Activated T-helper 2 cell treated with anti-CD3 and anti-CD28 coated beads, Interferon-gamma antibody, Interleukin-2, Interleukin-4, amounts not matched to agents 10 μg/mL and 5 μg/mL and 100 μg/mL, durations not matched to agents 14 hours and 24 hours and 36 hours (primary cell): ENCODE measurements around the gene MR1. TPM values are rescaled to one million over a fixed set of nuclear protein-coding genes. Genes with fewer than 3 reads are reported as not detected.
A peak's percentile ranks its signal among the peaks of the same experiment; 100 is the strongest.

Experiments
- DNase-seq: peaks from one replicate; pipeline ENCODE4 v3.0.0; 2021; ENCODE audit warnings: low spot score
- H3K27ac Mint-ChIP-seq: one replicate; pipeline ENCODE4 v1.8.0; 2021; ENCODE audit warnings: mixed read lengths
- H3K27me3 Mint-ChIP-seq: one replicate; pipeline ENCODE4 v1.8.0; 2021; ENCODE audit warnings: low read depth, mixed read lengths
- H3K36me3 Mint-ChIP-seq: one replicate; pipeline ENCODE4 v1.8.0; 2021; ENCODE audit warnings: low read depth, mixed read lengths
- H3K4me1 Mint-ChIP-seq: one replicate; pipeline ENCODE4 v1.8.0; 2021; ENCODE audit warnings: low read depth, mixed read lengths
- H3K4me3 Mint-ChIP-seq: one replicate; pipeline ENCODE4 v1.8.0; 2021; ENCODE audit warnings: low read depth, mild to moderate bottlenecking, moderate library complexity, mixed read lengths
- H3K9me3 Mint-ChIP-seq: one replicate; pipeline ENCODE4 v1.8.0; 2021; ENCODE audit warnings: mixed read lengths
- intact Hi-C: fragments of 100-400 bp; cut with micrococcal nuclease; formaldehyde crosslinking; loops from one replicate; pipeline ENCODE4 v1.15.1; 2023
- total RNA-seq: library from RNA; stranded (reverse); gene quantifications from 2 replicates; pipeline ENCODE4 v1.2.3, GENCODE V29; 2022

MR1 gene
- total RNA-seq, 1 donor from 2014 or later, result 13.8 TPM

GRCh38 chr1:181090641-181091126, 56.9 kb downstream of the MR1 start:
- Mint-ChIP-seq H3K27ac (peak overlapping the region; percentile 99), H3K4me3 (peak overlapping the region; percentile 98), H3K27me3 (no peaks in the 10 kb centered on the region), H3K36me3 (peaks cover 63% of the 10 kb centered on the region), H3K9me3 (no peaks in the 10 kb centered on the region), H3K4me1 (peaks cover 40% of the 10 kb centered on the region)
- DNase-seq, result peak; percentile 39
- intact Hi-C loops, result loop anchor here (1.0 kb wide), 3 partner anchors 9 to 51 kb away; no protein-coding TSS in a partner anchor

DNA sequence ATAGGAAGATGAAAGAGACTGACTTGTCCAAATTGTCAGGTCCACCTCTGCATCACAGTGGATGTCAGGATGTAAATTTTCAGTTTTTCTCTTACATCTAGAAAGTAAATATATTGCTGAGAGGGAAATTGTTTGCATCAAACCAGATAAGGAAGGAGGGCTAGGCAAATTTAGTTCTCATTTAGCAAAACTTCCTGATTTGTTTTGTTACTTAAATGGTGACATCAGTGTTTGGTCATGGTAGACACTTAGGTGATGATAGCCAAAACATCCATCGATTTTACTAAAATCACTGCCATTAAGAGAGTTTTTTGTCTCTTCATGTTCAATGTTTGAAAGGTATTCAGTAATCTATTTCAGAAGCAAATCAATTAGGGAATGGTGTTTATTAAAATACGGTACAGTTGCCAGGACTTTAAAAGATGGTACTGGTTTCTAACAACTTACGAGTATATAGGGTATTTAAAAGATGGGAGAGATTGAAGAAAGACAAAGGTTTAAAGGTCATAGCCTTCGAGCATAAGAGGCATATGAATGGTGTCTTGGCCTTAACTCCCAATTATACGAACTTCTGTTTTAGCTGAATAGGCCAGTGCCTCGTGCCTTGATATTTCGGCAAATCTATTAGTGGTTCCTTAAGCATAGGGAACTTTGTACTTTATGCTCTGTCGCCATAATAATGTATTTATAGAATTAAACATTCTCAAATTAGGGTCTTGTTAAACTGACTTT, 57.7 kb downstream of the MR1 start:
- H3K36me3 Mint-ChIP-seq, result peaks cover 70% of the 10 kb centered on the region
- no peak overlapping the region for H3K27ac Mint-ChIP-seq
- intact Hi-C loops, result no loop called here
- no peak for DNase-seq
- peak overlapping the region; percentile 98 for H3K4me3 Mint-ChIP-seq
- peaks cover 43% of the 10 kb centered on the region for H3K4me1 Mint-ChIP-seq
- no peaks in the 10 kb centered on the region for H3K9me3 Mint-ChIP-seq
- no peaks in the 10 kb centered on the region for H3K27me3 Mint-ChIP-seq

DNA sequence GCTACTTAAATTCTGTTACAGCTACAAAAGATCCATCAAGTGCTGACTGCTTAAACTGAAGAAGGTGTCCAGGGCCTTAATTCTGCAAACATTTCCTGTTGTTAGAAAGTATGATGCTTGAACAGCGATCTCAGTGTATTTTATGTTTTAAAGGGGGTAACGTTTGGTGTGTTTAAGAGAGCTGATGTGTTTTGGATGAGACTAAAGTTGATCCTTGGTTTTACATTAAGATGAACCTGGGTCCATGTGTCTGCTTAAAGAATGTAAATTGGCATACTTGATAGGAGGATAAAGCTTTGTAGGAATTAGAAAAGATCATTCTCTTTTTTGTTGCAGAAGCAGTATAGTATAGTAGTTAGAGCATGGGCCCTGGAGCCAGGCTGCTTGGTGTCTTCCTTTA, 58.3 kb downstream of the MR1 start:
- Mint-ChIP-seq H3K27ac (no peak overlapping the region), H3K27me3 (no peaks in the 10 kb centered on the region), H3K9me3 (no peaks in the 10 kb centered on the region), H3K4me1 (peaks cover 47% of the 10 kb centered on the region), H3K4me3 (peak overlapping the region; percentile 98), H3K36me3 (peaks cover 70% of the 10 kb centered on the region)
- DNase-seq, result no peak
- intact Hi-C loops, result no loop called here

DNA sequence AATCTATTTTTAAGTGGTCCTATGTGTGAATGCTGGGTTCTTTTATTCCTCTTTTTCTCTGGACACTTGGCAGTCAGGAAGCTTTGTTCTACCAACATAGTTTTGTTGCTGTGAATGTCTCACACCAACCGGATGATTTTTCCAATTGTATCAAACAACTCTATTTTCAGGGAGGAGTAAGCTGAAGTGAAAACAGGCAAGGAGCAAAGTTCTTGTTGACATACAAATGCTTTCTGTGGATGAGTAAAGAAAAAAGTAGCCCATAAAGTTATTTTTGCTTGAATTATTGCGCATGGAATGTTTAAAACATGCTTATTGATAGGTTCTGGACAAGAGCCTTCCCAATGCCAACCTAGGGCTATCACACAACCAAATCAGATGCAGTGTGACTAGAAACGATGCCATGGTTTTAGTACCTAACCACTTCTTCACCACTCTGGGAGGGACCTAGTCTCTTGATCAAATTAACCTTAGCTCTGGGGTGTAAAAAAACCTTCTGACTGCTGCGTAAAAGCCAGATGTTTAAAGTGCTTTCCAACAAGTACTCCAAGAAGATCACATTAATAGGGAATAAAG, 59.2 kb downstream of the MR1 start:
- intact Hi-C loops, result no loop called here
- DNase-seq, result no peak
- H3K9me3 Mint-ChIP-seq, result no peaks in the 10 kb centered on the region
- H3K27me3 Mint-ChIP-seq, result no peaks in the 10 kb centered on the region
- H3K27ac Mint-ChIP-seq, result no peak overlapping the region
- peak overlapping the region; percentile 69 for H3K4me3 Mint-ChIP-seq
- H3K4me1 Mint-ChIP-seq, result peaks cover 47% of the 10 kb centered on the region
- peaks cover 70% of the 10 kb centered on the region for H3K36me3 Mint-ChIP-seq

GRCh38 chr1:181094416-181095212, 60.8 kb downstream of the MR1 start:
- no peaks in the 10 kb centered on the region for H3K27me3 Mint-ChIP-seq
- H3K4me3 Mint-ChIP-seq, result no peak overlapping the region
- peaks cover 64% of the 10 kb centered on the region for H3K36me3 Mint-ChIP-seq
- peaks cover 62% of the 10 kb centered on the region for H3K4me1 Mint-ChIP-seq
- DNase-seq, result no peak
- intact Hi-C loops, result loop anchor here (5.0 kb wide), 1 partner anchor 462 kb away; the partner anchor contains the start of gene XPR1
- H3K9me3 Mint-ChIP-seq, result no peaks in the 10 kb centered on the region
- no peak overlapping the region for H3K27ac Mint-ChIP-seq

- intact Hi-C loops, result loop anchor here (5.0 kb wide), 1 partner anchor 463 kb away; the partner anchor contains the start of gene XPR1
- H3K27ac Mint-ChIP-seq, result no peak overlapping the region
- peaks cover 68% of the 10 kb centered on the region for H3K4me1 Mint-ChIP-seq
- H3K36me3 Mint-ChIP-seq, result peaks cover 58% of the 10 kb centered on the region
- H3K9me3 Mint-ChIP-seq, result no peaks in the 10 kb centered on the region
- no peaks in the 10 kb centered on the region for H3K27me3 Mint-ChIP-seq
- DNase-seq, result no peak
- no peak overlapping the region for H3K4me3 Mint-ChIP-seq
These were observed 61.5 kb downstream of the MR1 start for GRCh38 chr1:181095260-181095659.

DNA sequence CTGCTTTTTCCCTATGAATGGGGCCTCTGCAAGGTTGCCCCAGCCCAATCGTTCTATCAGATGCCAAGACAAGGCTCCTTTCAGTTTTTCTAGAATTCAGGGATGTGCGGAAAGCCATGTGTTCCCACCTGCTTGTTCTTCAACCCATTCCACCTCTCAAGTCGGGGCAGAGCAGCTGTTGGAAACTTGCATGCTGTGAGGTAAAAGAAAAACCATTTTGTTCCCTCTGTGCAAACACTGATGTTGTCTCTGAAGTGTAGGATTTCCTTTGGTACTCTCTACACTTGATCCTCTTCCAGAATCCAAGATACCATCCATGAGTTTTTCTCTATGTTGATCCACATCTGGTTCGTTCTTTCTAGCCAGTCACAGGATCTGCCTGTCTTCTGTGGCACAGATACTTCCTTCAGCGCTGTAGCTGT, 62.0 kb downstream of the MR1 start:
- Mint-ChIP-seq H3K4me1 (peaks cover 73% of the 10 kb centered on the region), H3K27ac (no peak overlapping the region), H3K4me3 (no peak overlapping the region), H3K27me3 (no peaks in the 10 kb centered on the region), H3K36me3 (peaks cover 53% of the 10 kb centered on the region), H3K9me3 (no peaks in the 10 kb centered on the region)
- DNase-seq, result no peak
- intact Hi-C loops, result loop anchor here (5.0 kb wide), 1 partner anchor 463 kb away; the partner anchor contains the start of gene XPR1

DNA sequence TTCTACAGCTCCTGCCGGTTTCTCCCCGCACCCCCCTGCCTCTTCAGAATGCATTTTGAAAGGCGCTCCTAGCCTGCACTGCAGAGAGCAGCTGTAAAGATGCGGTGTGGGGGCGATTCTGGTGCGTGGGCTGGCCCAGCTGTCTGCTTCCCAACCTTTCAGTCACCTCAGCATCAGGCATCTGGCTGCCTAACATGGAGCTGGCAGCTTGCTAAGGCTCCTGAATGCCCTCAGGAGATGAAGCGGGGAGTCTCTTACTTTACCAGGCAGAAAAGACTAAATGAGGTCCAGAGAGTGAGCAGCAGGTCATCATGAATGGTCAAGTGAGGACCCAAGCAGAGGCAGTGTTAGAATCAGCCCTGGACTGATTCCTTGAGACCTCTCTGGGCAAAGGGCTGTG, 63.5 kb downstream of the MR1 start:
- no peak for DNase-seq
- no peaks in the 10 kb centered on the region for H3K9me3 Mint-ChIP-seq
- peaks cover 38% of the 10 kb centered on the region for H3K36me3 Mint-ChIP-seq
- H3K4me3 Mint-ChIP-seq, result no peak overlapping the region
- H3K4me1 Mint-ChIP-seq, result peaks cover 77% of the 10 kb centered on the region
- no peak overlapping the region for H3K27ac Mint-ChIP-seq
- H3K27me3 Mint-ChIP-seq, result no peaks in the 10 kb centered on the region
- intact Hi-C loops, result loop anchor here (5.0 kb wide), 1 partner anchor 465 kb away; the partner anchor contains the start of gene XPR1

DNA sequence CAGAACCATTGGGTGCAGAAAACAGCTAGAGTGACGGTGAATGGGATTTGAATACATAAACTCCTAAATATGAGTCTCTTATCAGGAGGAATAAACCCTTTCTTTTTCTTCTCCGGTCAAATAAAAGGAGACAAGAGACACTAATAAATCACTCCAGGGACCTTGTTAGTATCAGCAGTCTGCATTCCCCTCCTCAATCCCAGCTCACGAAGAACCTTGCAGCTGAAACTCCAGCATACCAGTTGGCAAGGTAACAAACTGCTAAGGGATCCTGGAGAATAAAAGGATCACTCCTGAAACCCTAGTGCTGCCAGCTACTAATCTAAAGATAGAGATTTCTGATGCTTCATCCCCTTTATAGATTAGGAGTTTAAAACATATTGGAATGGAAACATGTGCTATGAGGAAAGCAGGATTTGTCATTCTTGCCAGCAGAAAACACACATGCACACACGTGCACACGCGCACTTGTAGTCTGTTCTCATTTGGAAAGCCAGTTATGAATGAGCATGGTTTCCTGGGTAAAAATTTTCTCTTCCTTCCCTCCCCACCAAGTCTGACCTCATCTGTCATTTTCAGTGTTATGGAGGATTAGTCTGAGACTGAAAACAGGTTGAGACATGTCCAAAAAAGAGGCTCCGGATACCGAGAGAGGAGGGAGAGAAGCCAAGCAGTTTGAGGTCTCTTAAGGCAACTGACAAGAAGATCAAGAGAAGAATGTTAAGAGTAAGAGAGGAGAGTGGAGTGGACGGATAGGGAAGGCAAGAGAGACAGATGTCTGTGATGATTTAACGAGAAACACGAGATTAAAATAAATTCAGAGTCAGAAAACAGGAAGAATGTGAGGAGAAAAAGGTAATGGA, 65.6 kb downstream of the MR1 start:
- Mint-ChIP-seq H3K27ac (peak overlapping the region; percentile 98), H3K36me3 (peaks cover 18% of the 10 kb centered on the region), H3K4me1 (peaks cover 85% of the 10 kb centered on the region), H3K27me3 (no peaks in the 10 kb centered on the region), H3K4me3 (peak overlapping the region; percentile 74), H3K9me3 (no peaks in the 10 kb centered on the region)
- peak; percentile 45 for DNase-seq
- intact Hi-C loops, result loop anchor here (1.0 to 5.0 kb wide), 5 partner anchors 9 to 597 kb away; partner anchors contain the start of genes ACBD6 and XPR1

DNA sequence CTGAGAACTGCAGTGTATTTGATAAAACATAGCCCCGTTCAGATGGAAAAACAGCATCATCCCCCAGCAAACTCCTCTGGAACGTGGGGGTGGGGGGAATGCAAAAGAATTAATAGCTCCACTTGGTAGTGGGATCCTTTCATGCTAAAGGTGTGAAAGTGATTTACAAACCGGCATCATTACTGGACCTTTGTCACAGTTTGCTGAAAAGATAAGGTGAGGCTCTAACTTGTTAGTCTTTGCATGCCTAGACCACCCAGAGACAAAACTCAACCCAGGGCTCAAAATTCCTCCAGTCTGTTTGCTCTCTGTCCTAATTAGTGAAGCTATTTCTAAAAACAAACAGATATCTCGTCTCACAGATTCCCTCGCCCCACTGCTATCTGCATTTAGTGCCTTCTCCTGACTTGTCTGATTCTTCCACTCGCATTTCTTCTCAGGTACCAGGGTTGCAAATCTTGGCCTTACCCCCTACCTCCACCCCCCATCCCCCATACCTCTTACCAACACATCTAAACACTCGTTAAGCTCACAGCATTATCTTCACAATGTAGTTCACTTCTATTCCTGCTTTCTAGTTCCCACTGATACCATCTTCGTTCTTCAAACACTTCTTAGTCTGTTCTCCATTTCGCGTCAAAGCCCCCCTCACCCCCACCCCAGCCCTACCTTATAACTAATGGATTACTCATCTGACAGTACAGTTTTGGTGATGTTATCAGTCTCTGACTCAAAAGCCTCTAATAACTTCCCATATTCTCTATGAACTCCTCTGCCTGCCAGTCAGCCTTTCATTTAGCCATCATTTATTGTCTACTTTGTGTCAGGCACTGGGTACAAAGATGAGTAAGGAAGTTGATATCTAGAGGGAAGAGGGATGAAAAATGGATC, 66.5 kb downstream of the MR1 start:
- H3K9me3 Mint-ChIP-seq, result no peaks in the 10 kb centered on the region
- no peak for DNase-seq
- intact Hi-C loops, result loop anchor here (5.0 kb wide), 1 partner anchor 598 kb away; the partner anchor contains the start of gene ACBD6
- no peaks in the 10 kb centered on the region for H3K27me3 Mint-ChIP-seq
- H3K36me3 Mint-ChIP-seq, result peaks cover 9% of the 10 kb centered on the region
- peaks cover 84% of the 10 kb centered on the region for H3K4me1 Mint-ChIP-seq
- H3K27ac Mint-ChIP-seq, result peak overlapping the region; percentile 98
- peak overlapping the region; percentile 74 for H3K4me3 Mint-ChIP-seq

DNA sequence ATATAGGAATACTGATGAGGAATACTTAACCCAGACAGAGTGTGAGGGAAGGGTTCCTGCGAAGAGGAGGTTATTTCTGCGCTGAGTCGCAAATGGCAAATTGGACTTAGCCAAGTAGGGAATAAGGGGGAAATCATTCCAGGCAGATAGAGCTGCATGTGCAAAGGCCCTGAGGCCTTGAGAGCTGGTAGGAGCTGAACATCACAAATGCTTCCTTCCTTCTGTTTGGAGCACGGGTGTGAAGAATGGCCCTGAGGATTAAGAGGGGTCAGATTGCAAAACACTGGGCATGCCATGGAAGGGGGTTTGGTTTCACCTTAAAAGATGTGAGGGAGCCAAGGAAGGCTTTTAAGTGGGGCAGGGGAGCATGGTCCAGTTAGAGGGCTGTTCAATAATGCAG, 67.2 kb downstream of the MR1 start:
- Mint-ChIP-seq H3K9me3 (no peaks in the 10 kb centered on the region), H3K27me3 (peaks cover 2% of the 10 kb centered on the region), H3K27ac (peak overlapping the region; percentile 98), H3K36me3 (peaks cover 4% of the 10 kb centered on the region), H3K4me1 (peaks cover 85% of the 10 kb centered on the region), H3K4me3 (peak overlapping the region; percentile 74)
- intact Hi-C loops, result loop anchor here (5.0 kb wide), 1 partner anchor 599 kb away; the partner anchor contains the start of gene ACBD6
- DNase-seq, result no peak
